ENCODE measurements around the gene SLC11A2.

DNA sequence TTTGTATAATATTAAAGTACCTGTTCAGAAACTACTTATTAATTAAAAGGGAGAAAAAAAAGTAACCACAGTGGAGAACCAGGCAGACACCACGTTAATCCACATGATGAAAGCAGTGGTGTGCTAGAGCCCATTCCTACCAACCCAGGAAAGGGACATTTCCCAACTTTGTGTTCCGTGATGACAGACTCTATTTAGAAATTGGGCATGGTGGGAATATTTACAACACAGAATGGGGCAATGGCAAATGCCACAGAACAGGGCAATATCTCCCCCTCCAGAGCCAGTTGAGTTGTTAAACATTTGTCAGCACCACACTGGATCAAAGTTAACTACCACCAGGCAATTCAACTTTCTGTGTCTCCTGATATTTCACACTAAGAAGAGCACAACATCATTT, 75.1 kb downstream of the SLC11A2 start:
- TF ChIP-seq, protein P1, sequence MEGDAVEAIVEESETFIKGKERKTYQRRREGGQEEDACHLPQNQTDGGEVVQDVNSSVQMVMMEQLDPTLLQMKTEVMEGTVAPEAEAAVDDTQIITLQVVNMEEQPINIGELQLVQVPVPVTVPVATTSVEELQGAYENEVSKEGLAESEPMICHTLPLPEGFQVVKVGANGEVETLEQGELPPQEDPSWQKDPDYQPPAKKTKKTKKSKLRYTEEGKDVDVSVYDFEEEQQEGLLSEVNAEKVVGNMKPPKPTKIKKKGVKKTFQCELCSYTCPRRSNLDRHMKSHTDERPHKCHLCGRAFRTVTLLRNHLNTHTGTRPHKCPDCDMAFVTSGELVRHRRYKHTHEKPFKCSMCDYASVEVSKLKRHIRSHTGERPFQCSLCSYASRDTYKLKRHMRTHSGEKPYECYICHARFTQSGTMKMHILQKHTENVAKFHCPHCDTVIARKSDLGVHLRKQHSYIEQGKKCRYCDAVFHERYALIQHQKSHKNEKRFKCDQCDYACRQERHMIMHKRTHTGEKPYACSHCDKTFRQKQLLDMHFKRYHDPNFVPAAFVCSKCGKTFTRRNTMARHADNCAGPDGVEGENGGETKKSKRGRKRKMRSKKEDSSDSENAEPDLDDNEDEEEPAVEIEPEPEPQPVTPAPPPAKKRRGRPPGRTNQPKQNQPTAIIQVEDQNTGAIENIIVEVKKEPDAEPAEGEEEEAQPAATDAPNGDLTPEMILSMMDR (IDR thresholded peaks at IDR 0.05), result no peak
- no peak for TF ChIP-seq POLR2A (IDR thresholded peaks at IDR 0.05; ENCODE audit: low read depth)
